HEK293 (cell line): ENCODE measurements around the gene C16orf92.

Source experiments
- FEZF1 ChIP-seq: fragments of 450-650 bp; formaldehyde crosslinking; IDR thresholded peaks from 2 replicates; pipeline ENCODE4 v1.5.1; 2016; ENCODE audit warnings: missing biosample characterization, missing genetic modification characterization
- PBX3 ChIP-seq: sonication (generic); formaldehyde crosslinking; IDR thresholded peaks from 2 replicates; pipeline ENCODE4 v1.8.1; 2022; ENCODE audit warnings: mild to moderate bottlenecking, moderate library complexity, missing genetic modification reagents
- SALL2 ChIP-seq: fragments of 450-650 bp; formaldehyde crosslinking; IDR thresholded peaks from 2 replicates; pipeline ENCODE4 v1.5.0; 2017; ENCODE audit warnings: missing biosample characterization, mild to moderate bottlenecking, missing genetic modification characterization, borderline replicate concordance
- SCRT1 ChIP-seq: fragments of 450-650 bp; formaldehyde crosslinking; IDR thresholded peaks from 2 replicates; pipeline ENCODE4 v1.5.1; 2016; ENCODE audit warnings: missing biosample characterization, missing genetic modification characterization, borderline replicate concordance
- TCF7L2 ChIP-seq: IDR thresholded peaks from 2 replicates; pipeline ENCODE4 v1.6.1; 2011; ENCODE audit warnings: low read depth, mild to moderate bottlenecking, inconsistent platforms, low read length, moderate library complexity, borderline replicate concordance
- TSHZ1 ChIP-seq: fragments of 450-650 bp; formaldehyde crosslinking; IDR thresholded peaks from 2 replicates; pipeline ENCODE4 v1.5.1; 2016; ENCODE audit warnings: missing biosample characterization, missing genetic modification characterization, borderline replicate concordance
- YY2 ChIP-seq: fragments of 450-650 bp; formaldehyde crosslinking; IDR thresholded peaks from 2 replicates; pipeline ENCODE4 v1.5.1; 2016; ENCODE audit warnings: missing biosample characterization, missing genetic modification characterization
- ZBTB11 ChIP-seq: fragments of 450-650 bp; formaldehyde crosslinking; conservative IDR thresholded peaks from 2 replicates; pipeline ENCODE4 v1.5.1; 2016; ENCODE audit warnings: low read depth, missing biosample characterization, missing genetic modification characterization
- ZBTB49 ChIP-seq: fragments of 450-650 bp; formaldehyde crosslinking; IDR thresholded peaks from 2 replicates; pipeline ENCODE4 v1.5.1; 2016; ENCODE audit warnings: missing biosample characterization, missing genetic modification characterization, low read depth
- ZFHX2 ChIP-seq: fragments of 450-650 bp; formaldehyde crosslinking; conservative IDR thresholded peaks from 2 replicates; pipeline ENCODE4 v1.5.1; 2016; ENCODE audit warnings: missing biosample characterization, missing genetic modification characterization
- ZNF112 ChIP-seq: fragments of 450-650 bp; formaldehyde crosslinking; IDR thresholded peaks from 2 replicates; pipeline ENCODE4 v1.5.0; 2017; ENCODE audit warnings: missing biosample characterization, missing genetic modification characterization
- ZNF121 ChIP-seq: fragments of 450-650 bp; formaldehyde crosslinking; IDR thresholded peaks from 2 replicates; pipeline ENCODE4 v1.5.1; 2016; ENCODE audit warnings: missing biosample characterization, missing genetic modification characterization
- ZNF2 ChIP-seq: fragments of 450-650 bp; formaldehyde crosslinking; IDR thresholded peaks from 2 replicates; pipeline ENCODE4 v1.5.1; 2016; ENCODE audit warnings: missing biosample characterization, missing genetic modification characterization
- ZNF214 ChIP-seq: fragments of 450-650 bp; formaldehyde crosslinking; IDR thresholded peaks from 2 replicates; pipeline ENCODE4 v1.5.1; 2017; ENCODE audit warnings: missing biosample characterization, mild to moderate bottlenecking, missing genetic modification characterization, borderline replicate concordance
- ZNF24 ChIP-seq: fragments of 450-650 bp; formaldehyde crosslinking; IDR thresholded peaks from 2 replicates; pipeline ENCODE4 v1.5.1; 2016; ENCODE audit warnings: missing biosample characterization, missing genetic modification characterization
- ZNF248 ChIP-seq: fragments of 450-650 bp; formaldehyde crosslinking; IDR thresholded peaks from 2 replicates; pipeline ENCODE4 v1.5.1; 2017; ENCODE audit warnings: missing biosample characterization, missing genetic modification characterization
- ZNF266 ChIP-seq: fragments of 450-650 bp; formaldehyde crosslinking; IDR thresholded peaks from 2 replicates; pipeline ENCODE4 v1.5.1; 2016; ENCODE audit warnings: missing biosample characterization, missing genetic modification characterization, low read depth
- ZNF302 ChIP-seq: fragments of 450-650 bp; formaldehyde crosslinking; IDR thresholded peaks from 2 replicates; pipeline ENCODE4 v1.5.1; 2016; ENCODE audit warnings: missing biosample characterization, missing genetic modification characterization, low read depth
- ZNF324 ChIP-seq: fragments of 450-650 bp; formaldehyde crosslinking; IDR thresholded peaks from 2 replicates; pipeline ENCODE4 v1.5.1; 2016; ENCODE audit warnings: missing biosample characterization, missing genetic modification characterization
- ZNF391 ChIP-seq: fragments of 450-650 bp; formaldehyde crosslinking; IDR thresholded peaks from 2 replicates; pipeline ENCODE4 v1.5.1; 2016; ENCODE audit warnings: low read depth, missing biosample characterization, missing genetic modification characterization, borderline replicate concordance
- ZNF48 ChIP-seq: fragments of 450-650 bp; formaldehyde crosslinking; IDR thresholded peaks from 2 replicates; pipeline ENCODE4 v1.5.1; 2016; ENCODE audit warnings: missing biosample characterization, missing genetic modification characterization
- ZNF555 ChIP-seq: fragments of 450-650 bp; formaldehyde crosslinking; conservative IDR thresholded peaks from 2 replicates; pipeline ENCODE4 v1.5.1; 2017; ENCODE audit warnings: missing biosample characterization, mild to moderate bottlenecking, missing genetic modification characterization, inconsistent platforms
- ZNF561 ChIP-seq: fragments of 450-650 bp; IDR thresholded peaks from 2 replicates; pipeline ENCODE4 v1.5.1; 2018; ENCODE audit warnings: missing biosample characterization, missing genetic modification characterization, borderline replicate concordance
- ZNF677 ChIP-seq: fragments of 450-650 bp; IDR thresholded peaks from 2 replicates; pipeline ENCODE4 v1.5.0; 2018; ENCODE audit warnings: missing biosample characterization, mild to moderate bottlenecking, missing genetic modification characterization, moderate library complexity
- ZNF76 ChIP-seq: fragments of 450-650 bp; formaldehyde crosslinking; IDR thresholded peaks from 2 replicates; pipeline ENCODE4; 2016; ENCODE audit warnings: low read depth, missing biosample characterization, missing genetic modification characterization, borderline replicate concordance
- ZNF768 ChIP-seq: fragments of 450-650 bp; formaldehyde crosslinking; IDR thresholded peaks from 2 replicates; pipeline ENCODE4 v1.5.1; 2018; ENCODE audit warnings: missing biosample characterization, mild to moderate bottlenecking, missing genetic modification characterization
- ZNF792 ChIP-seq: fragments of 450-650 bp; formaldehyde crosslinking; IDR thresholded peaks from 2 replicates; pipeline ENCODE4 v1.5.1; 2016; ENCODE audit warnings: missing biosample characterization, missing genetic modification characterization
- ZSCAN30 ChIP-seq: fragments of 450-650 bp; IDR thresholded peaks from 2 replicates; pipeline ENCODE4 v1.5.1; 2018; ENCODE audit warnings: missing biosample characterization, mild to moderate bottlenecking, missing genetic modification characterization, moderate library complexity

C16orf92 gene

GRCh38 chr16:29973384-29974246 is 49.4 kb upstream of the C16orf92 start, which contains the start of gene TAOK2 (continued):
- no peak for TF ChIP-seq TSHZ1 (tag by site-specific recombination)
- TF ChIP-seq ZBTB11 (tag by site-specific recombination), result no peak; the same call in 1 of the 2 replicates
- TF ChIP-seq ZNF555 (tag by site-specific recombination), result no peak
- TF ChIP-seq ZNF121 (tag by site-specific recombination), result no peak
- TF ChIP-seq ZFHX2 (tag by site-specific recombination), result peak; percentile 72
- no peak for TF ChIP-seq TCF7L2
- TF ChIP-seq ZNF792, result 0 out of 2 replicates have a peak, but pooled peaks have one; percentile 0
- TF ChIP-seq ZNF214 (tag by site-specific recombination), result no peak
- peak; percentile 77 for TF ChIP-seq ZNF2 (tag by site-specific recombination)
- no peak for TF ChIP-seq ZNF266 (tag by site-specific recombination)
- peak; percentile 75 for TF ChIP-seq YY2 (tag by site-specific recombination)
- no peak for TF ChIP-seq ZNF248
- TF ChIP-seq PBX3 (CRISPR knock-in tag), result peak; percentile 45; the same call in 1 of the 2 replicates
- TF ChIP-seq ZNF324 (tag by site-specific recombination), result no peak
- no peak for TF ChIP-seq FEZF1 (tag by site-specific recombination)
- TF ChIP-seq ZNF76 (tag by site-specific recombination), result peak; percentile 42; the same call in 1 of the 2 replicates
- TF ChIP-seq ZNF24 (tag by site-specific recombination), result no peak; the same call in 1 of the 2 replicates
- no peak for TF ChIP-seq ZNF768
- TF ChIP-seq ZBTB49 (tag by site-specific recombination), result no peak
- TF ChIP-seq ZNF561 (tag by site-specific recombination), result peak; percentile 59
- peak; percentile 14; the same call in 1 of the 2 replicates for TF ChIP-seq ZSCAN30 (tag by site-specific recombination)
- no peak for TF ChIP-seq ZNF302 (tag by site-specific recombination)
- no peak for TF ChIP-seq ZNF48 (tag by site-specific recombination)
- no peak for TF ChIP-seq SALL2 (tag by site-specific recombination)
- peak; percentile 42; the same call in 1 of the 2 replicates for TF ChIP-seq ZNF391 (tag by site-specific recombination)
- no peak for TF ChIP-seq SCRT1 (tag by site-specific recombination)
- TF ChIP-seq ZNF112 (tag by site-specific recombination), result no peak
- no peak for TF ChIP-seq ZNF677 (tag by site-specific recombination)
